ENCODE data around the gene ACOXL. TPM values are rescaled to one million over a fixed set of nuclear protein-coding genes. Genes with fewer than 3 reads are reported as not detected.

The ACOXL gene
- total and polyA plus RNA-seq, 2 of the 8 experiments (the other 6 are each of a cell fraction or from before 2014, with no cell fraction given): 11.4 to 20.6 TPM

DNA sequence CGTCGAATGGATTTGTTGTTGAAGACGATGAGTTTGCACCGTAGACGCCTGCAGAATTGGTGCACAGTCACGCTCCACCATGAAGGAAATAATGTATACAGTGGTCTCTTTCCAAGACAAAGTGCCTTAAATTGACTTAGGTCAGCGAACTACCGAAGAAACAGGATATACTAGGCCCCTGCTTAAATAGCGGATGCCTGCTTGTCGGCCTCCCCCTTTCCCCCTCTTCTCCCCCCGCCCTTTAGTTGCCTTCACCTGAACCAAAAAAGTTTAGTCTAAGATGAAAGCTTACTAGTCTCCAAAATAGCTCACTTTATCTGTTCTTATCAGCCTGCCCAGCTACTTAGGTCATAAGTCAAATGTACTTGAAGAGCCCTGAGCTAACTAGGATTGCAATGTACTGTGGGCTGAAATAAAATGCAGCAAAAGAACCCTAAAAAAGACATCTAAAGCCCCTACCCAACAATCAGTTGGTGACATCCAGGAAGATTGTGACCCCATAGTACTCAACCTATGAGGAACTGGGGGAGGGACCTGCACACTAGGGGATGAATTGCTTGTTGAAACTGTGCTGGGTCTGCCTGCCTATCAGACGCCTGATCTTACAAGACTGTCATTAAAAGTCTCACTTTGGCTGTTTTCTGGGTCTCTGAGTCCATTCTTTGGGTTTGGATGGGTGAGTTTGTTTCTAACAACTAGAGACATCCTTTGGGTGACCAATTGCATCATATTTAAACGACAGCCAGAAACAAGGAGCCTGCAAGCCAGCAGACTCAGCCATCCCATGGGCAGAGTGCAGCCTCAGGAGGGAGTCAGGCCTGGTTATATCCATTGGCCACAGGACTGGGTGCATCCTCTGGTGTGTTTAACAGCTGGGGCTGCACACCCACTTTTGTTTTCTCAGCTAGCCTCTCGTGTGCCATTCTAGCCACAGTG lies 14.5 kb downstream of the ACOXL start:
- peaks cover 3 to 78% of the 10 kb centered on the region in 2 experiments; a peak in 3 of 4 replicates for H3K79me2 ChIP-seq (ENCODE audit: control insufficient read depth in 1 of 2, insufficient read depth in 2 of 2, low read length in 2 of 2)
- POLR2A ChIA-PET (ENCODE audit: partially characterized antibody): interaction anchor here (1.2 kb wide), 1 partner anchor 10 kb away, joined by 4 read pairs; no protein-coding TSS in a partner anchor
- peak overlapping the region in 1 of 2 experiments; percentile 20; a peak in 1 of 4 replicates for H3K4me2 ChIP-seq (ENCODE audit: insufficient read depth in 1 of 2, low read depth in 2 of 2, low read length in 2 of 2)
- H2BK5ac ChIP-seq (ENCODE audit: low read depth, low read length): no peak overlapping the region
- no peak overlapping the region for H4K91ac ChIP-seq (replicated peaks; ENCODE audit: insufficient read length, low read length)
- H2AFZ ChIP-seq (ENCODE audit: low read length): no peak overlapping the region
- CTCF ChIA-PET (ENCODE audit: partially characterized antibody): interaction anchor here (1.4 to 2.3 kb wide), 2 partner anchors 9 to 16 kb away, joined by 3 to 14 read pairs; no protein-coding TSS in a partner anchor
- no peak overlapping the region for H3K18ac ChIP-seq (ENCODE audit: extremely low read depth, low read length)
- DNase-seq (ENCODE audit: low read depth in 1 of 2, low spot score in 2 of 2): no peak
- no peak overlapping the region for H3K4me3 ChIP-seq (ENCODE audit: extremely low read depth in 1 of 4, insufficient read depth in 2 of 4, low read depth in 3 of 4, low read length in 4 of 4)
- peaks cover 10 to 24% (median 18%) of the 10 kb centered on the region in 4 experiments for H3K4me1 ChIP-seq (replicated peaks in 1 of 4; ENCODE audit: control insufficient read depth in 3 of 4, insufficient read depth in 4 of 4, low read length in 3 of 4)
- no peak overlapping the region for H3K4ac ChIP-seq (replicated peaks; ENCODE audit: insufficient read length, low read depth, low read length)
- H3K27ac ChIP-seq (ENCODE audit: low read depth, low read length): no peak overlapping the region
- no peak overlapping the region for H3K14ac ChIP-seq (ENCODE audit: insufficient read length)
- no peak overlapping the region for H3K9ac ChIP-seq (replicated peaks in 1 of 4; ENCODE audit: extremely low read depth in 1 of 4, low read depth in 3 of 4, low read length in 3 of 4)
- H4K8ac ChIP-seq (ENCODE audit: extremely low read depth, insufficient read depth, low read length): no peak overlapping the region
- FAIRE-seq: no peak
- no peak overlapping the region for H3K23ac ChIP-seq (ENCODE audit: insufficient read length)
- H4K20me1 ChIP-seq (replicated peaks in 1 of 2; ENCODE audit: control insufficient read depth in 1 of 2, insufficient read depth in 2 of 2, low read length in 2 of 2): peaks cover 0 to 2% of the 10 kb centered on the region in 2 experiments
- no peak overlapping the region for H2BK12ac ChIP-seq (ENCODE audit: low read depth, low read length)
- H3K56ac ChIP-seq (replicated peaks; ENCODE audit: insufficient read length, low read depth, low read length): no peak overlapping the region
- H3K9me3 ChIP-seq (ENCODE audit: insufficient read depth in 2 of 2, low read depth in 1 of 2, low read length in 1 of 2): no peaks in the 10 kb centered on the region
- no peaks in the 10 kb centered on the region for H3K27me3 ChIP-seq (replicated peaks in 1 of 4; ENCODE audit: control insufficient read depth in 3 of 4, extremely low read depth in 1 of 4, insufficient read depth in 3 of 4, low read length in 3 of 4)
- WGBS, 2 experiments (ENCODE audit: extremely low coverage in 1 of 2, insufficient coverage in 1 of 2, insufficient read length in 1 of 2, insufficient replicate concordance in 2 of 2, low coverage in 1 of 2, low lambda C conversion rate in 2 of 2, missing lambda C conversion rate in 1 of 2): 94% methylated on average over 13 of the region's 14 CpGs; no CpG with 5 or more reads in 1 of the 2 experiments
- no peak overlapping the region for H4K5ac ChIP-seq (ENCODE audit: insufficient read length, low read depth, low read length)
- no peak overlapping the region; the same call in 1 of the 2 replicates for H2BK15ac ChIP-seq (ENCODE audit: low read length)
- no peak overlapping the region for H2AK5ac ChIP-seq (ENCODE audit: low read depth, low read length)
- no peak overlapping the region for H2BK120ac ChIP-seq (replicated peaks; ENCODE audit: low read depth, low read length)
- peak overlapping the region; percentile 16; the same call in 1 of the 2 replicates for H2BK20ac ChIP-seq (ENCODE audit: low read length)
- H3K23me2 ChIP-seq (ENCODE audit: low read depth, low read length): no peaks in the 10 kb centered on the region; the same call in 1 of the 2 replicates
- peaks cover 0 to 4% (median 0%) of the 10 kb centered on the region in 4 experiments; a peak in 2 of 8 replicates for H3K36me3 ChIP-seq (ENCODE audit: control insufficient read depth in 2 of 4, insufficient read depth in 4 of 4, low read length in 3 of 4)
- peaks cover 3% of the 10 kb centered on the region for H3K79me1 ChIP-seq (ENCODE audit: low read depth, low read length)
- no peak for TF ChIP-seq CHD2 (IDR thresholded peaks at IDR 0.05; ENCODE audit: low read length)
- no peak for TF ChIP-seq TAF1 (IDR thresholded peaks at IDR 0.05; ENCODE audit: low read depth, low read length)
- TF ChIP-seq SAP30 (IDR thresholded peaks at IDR 0.05; ENCODE audit: insufficient read depth, insufficient replicate concordance, low read length): no peak
- no peak for TF ChIP-seq CBX5 (IDR thresholded peaks at IDR 0.05; ENCODE audit: low read depth, low read length)
- TF ChIP-seq, protein P1, sequence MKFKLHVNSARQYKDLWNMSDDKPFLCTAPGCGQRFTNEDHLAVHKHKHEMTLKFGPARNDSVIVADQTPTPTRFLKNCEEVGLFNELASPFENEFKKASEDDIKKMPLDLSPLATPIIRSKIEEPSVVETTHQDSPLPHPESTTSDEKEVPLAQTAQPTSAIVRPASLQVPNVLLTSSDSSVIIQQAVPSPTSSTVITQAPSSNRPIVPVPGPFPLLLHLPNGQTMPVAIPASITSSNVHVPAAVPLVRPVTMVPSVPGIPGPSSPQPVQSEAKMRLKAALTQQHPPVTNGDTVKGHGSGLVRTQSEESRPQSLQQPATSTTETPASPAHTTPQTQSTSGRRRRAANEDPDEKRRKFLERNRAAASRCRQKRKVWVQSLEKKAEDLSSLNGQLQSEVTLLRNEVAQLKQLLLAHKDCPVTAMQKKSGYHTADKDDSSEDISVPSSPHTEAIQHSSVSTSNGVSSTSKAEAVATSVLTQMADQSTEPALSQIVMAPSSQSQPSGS (IDR thresholded peaks at IDR 0.05; ENCODE audit: low read length): no peak
- no peak for TF ChIP-seq POU5F1 (IDR thresholded peaks at IDR 0.05; ENCODE audit: low read depth, low read length)
- TF ChIP-seq, protein P2, sequence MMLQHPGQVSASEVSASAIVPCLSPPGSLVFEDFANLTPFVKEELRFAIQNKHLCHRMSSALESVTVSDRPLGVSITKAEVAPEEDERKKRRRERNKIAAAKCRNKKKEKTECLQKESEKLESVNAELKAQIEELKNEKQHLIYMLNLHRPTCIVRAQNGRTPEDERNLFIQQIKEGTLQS (IDR thresholded peaks at IDR 0.05; ENCODE audit: insufficient read depth, low read depth, low read length): no peak
- TF ChIP-seq TBP (IDR thresholded peaks at IDR 0.05; ENCODE audit: low read depth, low read length): no peak
- TF ChIP-seq CHD1 (IDR thresholded peaks at IDR 0.05; ENCODE audit: low read depth, low read length): no peak
